HG03064 (cell line): ENCODE data around the gene PPM1H.
"Not testable (repeated sequence)": the region's sequence is repeated elsewhere in the genome, so short reads cannot be mapped to it uniquely, and the experiment has no call there.

Experiments
- ATAC-seq: cut with Tn5 transposase; IDR thresholded peaks from one replicate; pipeline ENCODE4 v1.9.1; 2021; ENCODE audit warnings: low read depth; ENCODE audit not compliant: unreplicated experiment

PPM1H gene

GRCh38 chr12:62748941-62749468, 185.9 kb downstream of the PPM1H start:
- ATAC-seq = no peak

- no peak for ATAC-seq
Measured at GRCh38 chr12:62744551-62744950, 190.4 kb downstream of the PPM1H start.

- no peak for ATAC-seq
Measured at GRCh38 chr12:62739266-62740015, 195.5 kb downstream of the PPM1H start.

GRCh38 chr12:62738616-62739015, 196.3 kb downstream of the PPM1H start:
- no peak for ATAC-seq

- ATAC-seq = no peak
Measured at GRCh38 chr12:62738105-62738504, 196.8 kb downstream of the PPM1H start.

GRCh38 chr12:62737615-62738014, 197.3 kb downstream of the PPM1H start:
- no peak for ATAC-seq

- no peak for ATAC-seq
Measured at GRCh38 chr12:62737188-62737587, 197.8 kb downstream of the PPM1H start.

- no peak for ATAC-seq
Measured at GRCh38 chr12:62736596-62736995, 198.4 kb downstream of the PPM1H start.

GRCh38 chr12:62732861-62733427, 202.0 kb downstream of the PPM1H start:
- no peak for ATAC-seq

GRCh38 chr12:62731055-62731820, 203.7 kb downstream of the PPM1H start:
- no peak for ATAC-seq

- no peak for ATAC-seq
Measured at GRCh38 chr12:62730649-62731048, 204.3 kb downstream of the PPM1H start.

- not testable (repeated sequence) for ATAC-seq
Measured at GRCh38 chr12:62729579-62730544, 205.1 kb downstream of the PPM1H start.

- ATAC-seq = no peak
Measured at GRCh38 chr12:62728741-62729140, 206.2 kb downstream of the PPM1H start.

- ATAC-seq = no peak
Measured at GRCh38 chr12:62726471-62726980, 208.4 kb downstream of the PPM1H start.

- no peak for ATAC-seq
Measured at GRCh38 chr12:62725781-62726180, 209.2 kb downstream of the PPM1H start.

GRCh38 chr12:62724947-62725451, 210.0 kb downstream of the PPM1H start:
- ATAC-seq = no peak

GRCh38 chr12:62724285-62724684, 210.7 kb downstream of the PPM1H start:
- ATAC-seq = no peak

- no peak for ATAC-seq
Measured at GRCh38 chr12:62722971-62723680, 211.8 kb downstream of the PPM1H start.

- ATAC-seq = no peak
Measured at GRCh38 chr12:62720661-62721330, 214.2 kb downstream of the PPM1H start.
